ENCODE measurements around the gene PKP4. TPM values are rescaled to one million over a fixed set of nuclear protein-coding genes. Genes with fewer than 3 reads are reported as not detected.

The PKP4 gene
- total RNA-seq, 1 experiment from 2014 or later = 52.0 TPM

DNA sequence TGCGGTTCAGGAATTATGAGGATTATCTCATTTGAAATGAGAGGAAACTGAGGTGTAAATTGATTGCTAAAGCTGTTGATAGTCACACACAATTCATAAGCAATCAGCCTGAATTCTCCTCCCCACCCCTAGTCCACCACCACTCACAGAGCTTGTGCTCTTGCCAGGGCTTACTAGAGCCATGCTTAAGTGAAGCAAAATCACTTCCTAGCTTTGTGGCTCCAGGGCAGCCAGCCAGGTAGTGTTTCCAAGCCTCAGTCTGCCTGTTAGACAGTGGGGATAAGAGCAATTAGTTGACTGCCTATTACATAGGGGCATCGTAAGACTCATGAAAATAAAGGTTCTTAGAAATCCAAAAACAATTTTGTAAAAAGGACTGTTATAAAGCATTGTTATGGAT lies 87.2 kb downstream of the PKP4 start:
- H3K4me3 Mint-ChIP-seq = no peak overlapping the region
- no peak overlapping the region for H2BK20ac ChIP-seq (ENCODE audit: low read depth, low read length, poor library complexity, severe bottlenecking)
- H3K14ac ChIP-seq (ENCODE audit: insufficient read depth, low read length) = no peak overlapping the region
- H2BK120ac ChIP-seq (ENCODE audit: low read depth, low read length, poor library complexity, severe bottlenecking) = no peak overlapping the region
- peaks cover 5 to 8% of the 10 kb centered on the region in 2 experiments; a peak in 2 of 4 replicates for H3K4me1 Mint-ChIP-seq
- H3K79me1 ChIP-seq (ENCODE audit: insufficient read depth, low read depth, low read length, poor library complexity, severe bottlenecking) = peaks cover 3% of the 10 kb centered on the region
- H3K9ac ChIP-seq (ENCODE audit: extremely low read depth, insufficient read length, low read length) = no peak overlapping the region
- no peaks in the 10 kb centered on the region for H3K23me2 ChIP-seq (ENCODE audit: insufficient read length, low read depth, low read length, poor library complexity, severe bottlenecking)
- peaks cover 0 to 24% (median 0%) of the 10 kb centered on the region in 3 experiments; a peak in 4 of 7 replicates for H3K36me3 Mint-ChIP-seq (ENCODE audit: insufficient read depth in 1 of 3, low read depth in 3 of 3)
- H3K27ac ChIP-seq (ENCODE audit: insufficient read length, low read depth, low read length) = no peak overlapping the region
- no peak overlapping the region for H3K23ac ChIP-seq (ENCODE audit: insufficient read length, low read depth, low read length)
- no peak overlapping the region for H3K4ac ChIP-seq (ENCODE audit: low read depth, low read length)
- H3K18ac ChIP-seq (ENCODE audit: insufficient read length, low read depth, low read length) = no peak overlapping the region
- no peak overlapping the region for H3K27ac Mint-ChIP-seq
- no peaks in the 10 kb centered on the region for H3K27me3 Mint-ChIP-seq (ENCODE audit: low read depth)
- no peak for DNase-seq
- H3T11ph ChIP-seq (ENCODE audit: low read length) = no peak overlapping the region
- no peaks in the 10 kb centered on the region for H3K9me3 Mint-ChIP-seq
- H3K56ac ChIP-seq (ENCODE audit: insufficient read length, low read depth, low read length) = no peak overlapping the region
- no peak overlapping the region for H2BK15ac ChIP-seq (ENCODE audit: low read depth, low read length)
- no peak overlapping the region for H2BK12ac ChIP-seq (ENCODE audit: insufficient read length, low read depth, low read length)
- H2BK5ac ChIP-seq (ENCODE audit: insufficient read length, low read length) = no peak overlapping the region
- H3K27me3 ChIP-seq (ENCODE audit: insufficient read depth, low read length) = no peaks in the 10 kb centered on the region
- no peaks in the 10 kb centered on the region for H3K9me3 ChIP-seq (ENCODE audit: control insufficient read depth, low read depth, low read length)
- H4K8ac ChIP-seq (replicated peaks; ENCODE audit: insufficient read length, low read depth, low read length) = no peak overlapping the region
- TF ChIP-seq, protein P1, sequence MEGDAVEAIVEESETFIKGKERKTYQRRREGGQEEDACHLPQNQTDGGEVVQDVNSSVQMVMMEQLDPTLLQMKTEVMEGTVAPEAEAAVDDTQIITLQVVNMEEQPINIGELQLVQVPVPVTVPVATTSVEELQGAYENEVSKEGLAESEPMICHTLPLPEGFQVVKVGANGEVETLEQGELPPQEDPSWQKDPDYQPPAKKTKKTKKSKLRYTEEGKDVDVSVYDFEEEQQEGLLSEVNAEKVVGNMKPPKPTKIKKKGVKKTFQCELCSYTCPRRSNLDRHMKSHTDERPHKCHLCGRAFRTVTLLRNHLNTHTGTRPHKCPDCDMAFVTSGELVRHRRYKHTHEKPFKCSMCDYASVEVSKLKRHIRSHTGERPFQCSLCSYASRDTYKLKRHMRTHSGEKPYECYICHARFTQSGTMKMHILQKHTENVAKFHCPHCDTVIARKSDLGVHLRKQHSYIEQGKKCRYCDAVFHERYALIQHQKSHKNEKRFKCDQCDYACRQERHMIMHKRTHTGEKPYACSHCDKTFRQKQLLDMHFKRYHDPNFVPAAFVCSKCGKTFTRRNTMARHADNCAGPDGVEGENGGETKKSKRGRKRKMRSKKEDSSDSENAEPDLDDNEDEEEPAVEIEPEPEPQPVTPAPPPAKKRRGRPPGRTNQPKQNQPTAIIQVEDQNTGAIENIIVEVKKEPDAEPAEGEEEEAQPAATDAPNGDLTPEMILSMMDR (conservative IDR thresholded peaks at IDR 0.05) = no peak
- no peak overlapping the region for H4K91ac ChIP-seq (ENCODE audit: insufficient read length, low read depth, low read length)
- no CpG with 5 or more reads among the region's 2 CpGs for WGBS (ENCODE audit: extremely low coverage, insufficient read length, low lambda C conversion rate)
- H3K79me2 ChIP-seq (ENCODE audit: insufficient read depth, low read length) = no peaks in the 10 kb centered on the region
- H4K20me1 ChIP-seq (ENCODE audit: control insufficient read depth, insufficient read depth, insufficient read length) = no peaks in the 10 kb centered on the region
- no peak overlapping the region for H4K5ac ChIP-seq (ENCODE audit: insufficient read length, low read depth, low read length)
- H3K4me2 ChIP-seq (ENCODE audit: insufficient read depth, insufficient read length, low read length) = no peak overlapping the region
- no peaks in the 10 kb centered on the region for H3K4me1 ChIP-seq (ENCODE audit: insufficient read depth, low read length)
- H2AFZ ChIP-seq (ENCODE audit: low read length) = no peak overlapping the region
- no peak overlapping the region for H2AK5ac ChIP-seq (ENCODE audit: insufficient read length, low read length)
